Lung (tissue), 12 donors: ENCODE measurements around the gene GPC6. TPM values are rescaled to one million over a fixed set of nuclear protein-coding genes. Genes with fewer than 3 reads are reported as not detected.

Experiments
- ATAC-seq: fragments of 200-7000 bp; cut with Tn5 transposase; one replicate; pipeline ENCODE4 v1.9.1; 2020; ENCODE audit warnings: moderate number of reproducible peaks; ENCODE audit not compliant: insufficient read depth, low FRiP score
- DNase-seq, 3 donors: peaks; one replicate each; pipeline ENCODE4 v3.0.0-alpha.2; 2013 to 2017
- H3K27ac ChIP-seq, 2 donors: one replicate each; pipeline ENCODE4 v1.5.1; 2013; ENCODE audit warnings: mild to moderate bottlenecking in 2 of 2, moderate library complexity in 2 of 2, control low read depth in 1 of 2, inconsistent platforms in 1 of 2, low read depth in 1 of 2, low read length in 1 of 2
- H3K27me3 ChIP-seq, 3 donors: one replicate each; pipeline ENCODE4 v1.5.1; 2013; ENCODE audit warnings: low read length in 2 of 3; ENCODE audit not compliant: control insufficient read depth in 3 of 3, insufficient read depth in 3 of 3
- H3K36me3 ChIP-seq, 4 donors: one replicate each; pipeline ENCODE4 v1.5.1; 2013; ENCODE audit warnings: low read length in 4 of 4, mild to moderate bottlenecking in 1 of 4, moderate library complexity in 1 of 4; ENCODE audit not compliant: control insufficient read depth in 4 of 4, insufficient read depth in 4 of 4
- H3K4me1 ChIP-seq, 5 donors: one replicate each; pipeline ENCODE4 v1.5.1; 2013; ENCODE audit warnings: low read length in 5 of 5, mild to moderate bottlenecking in 2 of 5, moderate library complexity in 1 of 5; ENCODE audit not compliant: control insufficient read depth in 5 of 5, insufficient read depth in 5 of 5
- H3K4me3 ChIP-seq: one replicate; pipeline ENCODE4 v1.5.1; 2013; ENCODE audit warnings: mild to moderate bottlenecking, control low read depth, moderate library complexity
- H3K9ac ChIP-seq, 2 donors: one replicate each; pipeline ENCODE4 v1.5.1; 2013; ENCODE audit warnings: low read length in 2 of 2, control low read depth in 1 of 2; ENCODE audit not compliant: insufficient read depth in 1 of 2
- H3K9me3 ChIP-seq, 4 donors: one replicate each; pipeline ENCODE4 v1.5.1; 2013; ENCODE audit warnings: low read length in 3 of 4, mild to moderate bottlenecking in 1 of 4, moderate library complexity in 1 of 4; ENCODE audit not compliant: control insufficient read depth in 4 of 4, insufficient read depth in 3 of 4
- WGBS, 2 donors: extraction: QIAGEN DNeasy Blood & Tissue Kit; methylation state at CpG; one replicate each; pipeline ENCODE4 v1.1.7; 2013; 5-methylcytosine and 5-hydroxymethylcytosine counted together
- polyA plus RNA-seq, 2 donors: library from polyadenylated mRNA; stranded (reverse); fragments of 200-250 nt; gene quantifications; one replicate each; pipeline ENCODE4 v1.2.1, GENCODE V29; 2013
- total RNA-seq, 2 donors: library from RNA; depleted of rRNA in 1 of 2; stranded (reverse); fragments of >200 nt in 1 of 2; gene quantifications; one replicate each; pipeline ENCODE4 v1.2.1, GENCODE V29; 2014 to 2021
- TF ChIP-seq, protein P1 (sequence below): IDR thresholded peaks from 2 replicates; pipeline ENCODE4 v1.5.1; 2012; ENCODE audit warnings: mild to moderate bottlenecking; ENCODE audit errors: control extremely low read depth, extremely low read depth
- donor health status: control.
- donor health status: control.
- donor health status: Bipolar disorder and iron deficiency.
- donor health status: healthy.
- donor health status: DM: yes; HTN: yes; CAD: no.

The GPC6 gene
- total and polyA plus RNA-seq, 4 donors: 0.45 to 31.4 (median 4.8) TPM

DNA sequence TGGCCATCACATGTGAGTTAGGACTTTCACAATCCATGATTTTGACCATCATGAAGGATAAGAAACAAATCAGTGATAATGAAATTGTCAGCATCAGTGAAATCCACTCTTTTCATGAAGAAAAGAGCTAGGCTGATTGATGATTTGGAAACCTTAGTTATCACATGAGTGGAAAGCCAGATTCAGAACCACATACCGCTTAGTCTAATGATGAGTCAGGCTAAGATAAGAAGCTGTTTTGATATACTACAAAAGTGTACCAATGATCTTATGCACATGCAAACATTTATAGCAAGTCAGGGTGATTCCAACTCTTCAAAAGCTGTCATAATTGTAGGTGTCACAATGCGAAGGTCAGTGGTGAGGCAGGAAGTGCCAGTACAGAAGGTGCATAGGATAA lies 519.3 kb downstream of the GPC6 start:
- no peak overlapping the region for H3K9ac ChIP-seq
- WGBS, 2 donors: 76 to 78% methylated on average over 2 of the region's 2 CpGs
- TF ChIP-seq, protein P1, sequence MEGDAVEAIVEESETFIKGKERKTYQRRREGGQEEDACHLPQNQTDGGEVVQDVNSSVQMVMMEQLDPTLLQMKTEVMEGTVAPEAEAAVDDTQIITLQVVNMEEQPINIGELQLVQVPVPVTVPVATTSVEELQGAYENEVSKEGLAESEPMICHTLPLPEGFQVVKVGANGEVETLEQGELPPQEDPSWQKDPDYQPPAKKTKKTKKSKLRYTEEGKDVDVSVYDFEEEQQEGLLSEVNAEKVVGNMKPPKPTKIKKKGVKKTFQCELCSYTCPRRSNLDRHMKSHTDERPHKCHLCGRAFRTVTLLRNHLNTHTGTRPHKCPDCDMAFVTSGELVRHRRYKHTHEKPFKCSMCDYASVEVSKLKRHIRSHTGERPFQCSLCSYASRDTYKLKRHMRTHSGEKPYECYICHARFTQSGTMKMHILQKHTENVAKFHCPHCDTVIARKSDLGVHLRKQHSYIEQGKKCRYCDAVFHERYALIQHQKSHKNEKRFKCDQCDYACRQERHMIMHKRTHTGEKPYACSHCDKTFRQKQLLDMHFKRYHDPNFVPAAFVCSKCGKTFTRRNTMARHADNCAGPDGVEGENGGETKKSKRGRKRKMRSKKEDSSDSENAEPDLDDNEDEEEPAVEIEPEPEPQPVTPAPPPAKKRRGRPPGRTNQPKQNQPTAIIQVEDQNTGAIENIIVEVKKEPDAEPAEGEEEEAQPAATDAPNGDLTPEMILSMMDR: no peak
- ATAC-seq: no peak
- no peaks in the 10 kb centered on the region for H3K9me3 ChIP-seq
- H3K36me3 ChIP-seq: no peaks in the 10 kb centered on the region
- H3K4me1 ChIP-seq: no peaks in the 10 kb centered on the region
- no peak for DNase-seq
- no peaks in the 10 kb centered on the region for H3K27me3 ChIP-seq
- H3K4me3 ChIP-seq: no peak overlapping the region
- no peak overlapping the region for H3K27ac ChIP-seq

GRCh38 chr13:93746589-93746988 lies 520.0 kb downstream of the GPC6 start:
- Histone ChIP-seq H3K27ac (no peak overlapping the region), H3K36me3 (no peaks in the 10 kb centered on the region), H3K9me3 (no peaks in the 10 kb centered on the region), H3K4me3 (no peak overlapping the region), H3K27me3 (no peaks in the 10 kb centered on the region), H3K9ac (no peak overlapping the region), H3K4me1 (no peaks in the 10 kb centered on the region)
- ATAC-seq: no peak
- TF ChIP-seq, protein P1: no peak
- no peak for DNase-seq
- WGBS, 2 donors: 91 to 97% methylated on average over 1 of the region's 1 CpG

GRCh38 chr13:93750676-93751075 lies 524.1 kb downstream of the GPC6 start:
- no peak for ATAC-seq
- H3K9ac ChIP-seq: no peak overlapping the region
- DNase-seq: no peak
- WGBS, 2 donors: 89 to 90% methylated on average over 4 of the region's 4 CpGs
- no peaks in the 10 kb centered on the region for H3K36me3 ChIP-seq
- no peaks in the 10 kb centered on the region for H3K27me3 ChIP-seq
- no peaks in the 10 kb centered on the region for H3K4me1 ChIP-seq
- no peaks in the 10 kb centered on the region for H3K9me3 ChIP-seq
- H3K4me3 ChIP-seq: no peak overlapping the region
- H3K27ac ChIP-seq: no peak overlapping the region
- TF ChIP-seq, protein P1: no peak

GRCh38 chr13:93751117-93751516 lies 524.5 kb downstream of the GPC6 start:
- TF ChIP-seq, protein P1: no peak
- Histone ChIP-seq H3K4me3 (no peak overlapping the region), H3K4me1 (no peaks in the 10 kb centered on the region), H3K9ac (no peak overlapping the region), H3K27ac (no peak overlapping the region), H3K36me3 (no peaks in the 10 kb centered on the region), H3K9me3 (no peaks in the 10 kb centered on the region), H3K27me3 (no peaks in the 10 kb centered on the region)
- DNase-seq (no peak), ATAC-seq (no peak)
